ENCODE data around the gene WDR4.
"Not testable (repeated sequence)": the region's sequence is repeated elsewhere in the genome, so short reads cannot be mapped to it uniquely, and the experiment has no call there.

WDR4 gene

GRCh38 chr21:42878678-42878992 lies 704 bp downstream of the WDR4 start:
- DNase-seq (ENCODE audit: low read depth in 2 of 2), result peak in 1 of 2 donors; percentile 3

GRCh38 chr21:42875811-42876210 lies 3.5 kb downstream of the WDR4 start:
- DNase-seq (ENCODE audit: low read depth in 2 of 2), result not testable (repeated sequence)

- DNase-seq (ENCODE audit: low read depth in 2 of 2), result no peak
Observed at GRCh38 chr21:42873096-42873495, 6.2 kb downstream of the WDR4 start.

- no peak for DNase-seq (ENCODE audit: low read depth in 2 of 2)
Observed at GRCh38 chr21:42868196-42868595, 11.1 kb downstream of the WDR4 start.

GRCh38 chr21:42865776-42866160 lies 13.6 kb downstream of the WDR4 start:
- DNase-seq (ENCODE audit: low read depth in 2 of 2), result no peak

- no peak for DNase-seq (ENCODE audit: low read depth in 2 of 2)
Observed at GRCh38 chr21:42864815-42865775, 14.2 kb downstream of the WDR4 start.

- DNase-seq (ENCODE audit: low read depth in 2 of 2), result no peak
Observed at GRCh38 chr21:42864286-42864685, 15.1 kb downstream of the WDR4 start.

GRCh38 chr21:42863504-42863870 lies 15.9 kb downstream of the WDR4 start:
- DNase-seq (ENCODE audit: low read depth in 2 of 2), result no peak

GRCh38 chr21:42862774-42863503 lies 16.4 kb downstream of the WDR4 start:
- DNase-seq (ENCODE audit: low read depth in 2 of 2), result no peak

- DNase-seq (ENCODE audit: low read depth in 2 of 2), result no peak
Observed at GRCh38 chr21:42861848-42862400, 17.4 kb downstream of the WDR4 start.

GRCh38 chr21:42861311-42861847 lies 18.0 kb downstream of the WDR4 start:
- no peak for DNase-seq (ENCODE audit: low read depth in 2 of 2)

- DNase-seq (ENCODE audit: low read depth in 2 of 2), result no peak
Observed at GRCh38 chr21:42860345-42860744, 19.0 kb downstream of the WDR4 start.

- DNase-seq (ENCODE audit: low read depth in 2 of 2), result no peak
Observed at GRCh38 chr21:42859891-42860230, 19.5 kb downstream of the WDR4 start.

GRCh38 chr21:42858957-42859890 lies 20.1 kb downstream of the WDR4 start:
- no peak for DNase-seq (ENCODE audit: low read depth in 2 of 2)

- no peak for DNase-seq (ENCODE audit: low read depth in 2 of 2)
Observed at GRCh38 chr21:42858185-42858847, 21.0 kb downstream of the WDR4 start.

- DNase-seq (ENCODE audit: low read depth in 2 of 2), result no peak
Observed at GRCh38 chr21:42857216-42857615, 22.1 kb downstream of the WDR4 start.

GRCh38 chr21:42855937-42856335 lies 23.4 kb downstream of the WDR4 start:
- no peak for DNase-seq (ENCODE audit: low read depth in 2 of 2)

GRCh38 chr21:42855171-42855936 lies 24.0 kb downstream of the WDR4 start:
- no peak for DNase-seq (ENCODE audit: low read depth in 2 of 2)

- DNase-seq (ENCODE audit: low read depth in 2 of 2), result no peak
Observed at GRCh38 chr21:42854246-42855010, 24.9 kb downstream of the WDR4 start.
